ENCODE data around the gene ADD1. TPM values are rescaled to one million over a fixed set of nuclear protein-coding genes. Genes with fewer than 3 reads are reported as not detected.

ADD1 gene
- polyA plus RNA-seq, 5 donors: 260 to 305 (median 286) TPM

- DNase-seq: no peak
These were observed 39.8 kb upstream of the ADD1 start for GRCh38 chr4:2803624-2804448.

GRCh38 chr4:2804449-2804972 is 39.1 kb upstream of the ADD1 start:
- no peak for DNase-seq

- no peak for DNase-seq
These were observed 38.6 kb upstream of the ADD1 start for GRCh38 chr4:2804973-2805501.

GRCh38 chr4:2805712-2806389 is 37.8 kb upstream of the ADD1 start:
- no peak for DNase-seq

- peak in 1 of 2 donors; percentile 71 for DNase-seq
These were observed 37.0 kb upstream of the ADD1 start for GRCh38 chr4:2806390-2807355.

- DNase-seq: no peak
These were observed 36.1 kb upstream of the ADD1 start for GRCh38 chr4:2807571-2807970.

- DNase-seq: no peak
These were observed 35.6 kb upstream of the ADD1 start for GRCh38 chr4:2808001-2808400.

GRCh38 chr4:2809610-2810180 is 33.9 kb upstream of the ADD1 start:
- no peak for DNase-seq

- DNase-seq: no peak
These were observed 33.3 kb upstream of the ADD1 start for GRCh38 chr4:2810388-2810787.

GRCh38 chr4:2811830-2812611 is 31.6 kb upstream of the ADD1 start:
- DNase-seq: no peak

GRCh38 chr4:2812612-2813354 is 30.9 kb upstream of the ADD1 start:
- no peak for DNase-seq

GRCh38 chr4:2813446-2814405 is 29.9 kb upstream of the ADD1 start:
- no peak for DNase-seq

- DNase-seq: no peak
These were observed 28.9 kb upstream of the ADD1 start for GRCh38 chr4:2814627-2815270.

- no peak for DNase-seq
These were observed 27.2 kb upstream of the ADD1 start for GRCh38 chr4:2816401-2816954.

- no peak for DNase-seq
These were observed 26.5 kb upstream of the ADD1 start for GRCh38 chr4:2817137-2817536.

GRCh38 chr4:2817701-2818350 is 25.8 kb upstream of the ADD1 start:
- DNase-seq: no peak

- no peak for DNase-seq
These were observed 25.2 kb upstream of the ADD1 start for GRCh38 chr4:2818351-2818939.
